Progenitor cell of endocrine pancreas (in vitro differentiated cells): ENCODE results near the gene FLVCR1. TPM values are rescaled to one million over a fixed set of nuclear protein-coding genes. Genes with fewer than 3 reads are reported as not detected.
A peak's percentile ranks its signal among the peaks of the same experiment; 100 is the strongest.

ENCODE experiments used
- DNase-seq: peaks from one replicate; pipeline ENCODE4 v3.0.0; 2021; ENCODE audit warnings: low spot score; ENCODE audit not compliant: unreplicated experiment
- H3K27ac Mint-ChIP-seq: 2 replicates; pipeline ENCODE4 v1.8.0; 2021; ENCODE audit warnings: mild to moderate bottlenecking, moderate library complexity, mixed read lengths
- H3K27me3 Mint-ChIP-seq: 2 replicates; pipeline ENCODE4 v1.8.0; 2021; ENCODE audit warnings: mixed read lengths
- H3K36me3 Mint-ChIP-seq: 2 replicates; pipeline ENCODE4 v1.8.0; 2022; ENCODE audit warnings: mixed read lengths; ENCODE audit not compliant: insufficient read depth
- H3K4me1 Mint-ChIP-seq: 2 replicates; pipeline ENCODE4 v1.8.0; 2021; ENCODE audit warnings: low read depth, mixed read lengths
- H3K4me3 Mint-ChIP-seq: 2 replicates; pipeline ENCODE4 v1.8.0; 2021; ENCODE audit warnings: low read depth, mild to moderate bottlenecking, moderate library complexity, mixed read lengths
- H3K9me3 Mint-ChIP-seq: 2 replicates; pipeline ENCODE4 v1.8.0; 2021; ENCODE audit warnings: low read depth, mixed read lengths
- total RNA-seq: library from RNA; stranded (reverse); gene quantifications from 2 replicates; pipeline ENCODE4 v1.2.1, GENCODE V29; 2021
- TF ChIP-seq, protein P1 (sequence below): fragments of 200-600 bp; sonication (generic); IDR thresholded peaks from one replicate; pipeline ENCODE4 v1.5.0; 2021; ENCODE audit warnings: antibody characterized with exemption, mild to moderate bottlenecking; ENCODE audit not compliant: unreplicated experiment

FLVCR1 gene
- total RNA-seq, 1 donor from 2014 or later = 31.4 TPM

GRCh38 chr1:212864201-212864600, 6.1 kb downstream of the FLVCR1 start:
- Mint-ChIP-seq H3K4me3 (no peak overlapping the region), H3K4me1 (no peaks in the 10 kb centered on the region), H3K36me3 (peaks cover 15% of the 10 kb centered on the region), H3K27me3 (no peaks in the 10 kb centered on the region), H3K9me3 (no peaks in the 10 kb centered on the region), H3K27ac (no peak overlapping the region)
- no peak for DNase-seq
- TF ChIP-seq, protein P1, sequence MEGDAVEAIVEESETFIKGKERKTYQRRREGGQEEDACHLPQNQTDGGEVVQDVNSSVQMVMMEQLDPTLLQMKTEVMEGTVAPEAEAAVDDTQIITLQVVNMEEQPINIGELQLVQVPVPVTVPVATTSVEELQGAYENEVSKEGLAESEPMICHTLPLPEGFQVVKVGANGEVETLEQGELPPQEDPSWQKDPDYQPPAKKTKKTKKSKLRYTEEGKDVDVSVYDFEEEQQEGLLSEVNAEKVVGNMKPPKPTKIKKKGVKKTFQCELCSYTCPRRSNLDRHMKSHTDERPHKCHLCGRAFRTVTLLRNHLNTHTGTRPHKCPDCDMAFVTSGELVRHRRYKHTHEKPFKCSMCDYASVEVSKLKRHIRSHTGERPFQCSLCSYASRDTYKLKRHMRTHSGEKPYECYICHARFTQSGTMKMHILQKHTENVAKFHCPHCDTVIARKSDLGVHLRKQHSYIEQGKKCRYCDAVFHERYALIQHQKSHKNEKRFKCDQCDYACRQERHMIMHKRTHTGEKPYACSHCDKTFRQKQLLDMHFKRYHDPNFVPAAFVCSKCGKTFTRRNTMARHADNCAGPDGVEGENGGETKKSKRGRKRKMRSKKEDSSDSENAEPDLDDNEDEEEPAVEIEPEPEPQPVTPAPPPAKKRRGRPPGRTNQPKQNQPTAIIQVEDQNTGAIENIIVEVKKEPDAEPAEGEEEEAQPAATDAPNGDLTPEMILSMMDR = no peak

DNA sequence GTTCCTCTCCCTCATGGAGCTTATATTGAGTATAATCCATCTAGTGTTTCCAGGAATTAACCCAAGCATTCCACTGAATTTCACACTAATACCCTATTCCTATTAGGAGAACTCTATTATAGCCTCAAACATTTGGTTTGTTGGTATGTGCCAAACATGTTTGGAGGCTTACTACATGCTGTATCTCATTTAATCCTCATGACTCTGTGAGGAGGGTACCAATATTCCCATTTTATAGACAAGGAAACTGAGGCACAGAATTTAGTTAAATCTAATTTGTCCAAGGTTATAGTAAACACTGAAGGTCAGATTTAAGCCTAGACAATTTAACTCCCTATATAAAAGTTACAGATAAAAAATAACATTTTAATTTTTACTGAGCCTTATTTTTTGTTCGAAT, 9.1 kb downstream of the FLVCR1 start:
- no peak for DNase-seq
- TF ChIP-seq, protein P1 = no peak
- H3K4me1 Mint-ChIP-seq = no peaks in the 10 kb centered on the region
- no peak overlapping the region for H3K4me3 Mint-ChIP-seq
- H3K36me3 Mint-ChIP-seq = peaks cover 17% of the 10 kb centered on the region
- H3K27me3 Mint-ChIP-seq = no peaks in the 10 kb centered on the region
- H3K9me3 Mint-ChIP-seq = no peaks in the 10 kb centered on the region
- no peak overlapping the region for H3K27ac Mint-ChIP-seq

DNA sequence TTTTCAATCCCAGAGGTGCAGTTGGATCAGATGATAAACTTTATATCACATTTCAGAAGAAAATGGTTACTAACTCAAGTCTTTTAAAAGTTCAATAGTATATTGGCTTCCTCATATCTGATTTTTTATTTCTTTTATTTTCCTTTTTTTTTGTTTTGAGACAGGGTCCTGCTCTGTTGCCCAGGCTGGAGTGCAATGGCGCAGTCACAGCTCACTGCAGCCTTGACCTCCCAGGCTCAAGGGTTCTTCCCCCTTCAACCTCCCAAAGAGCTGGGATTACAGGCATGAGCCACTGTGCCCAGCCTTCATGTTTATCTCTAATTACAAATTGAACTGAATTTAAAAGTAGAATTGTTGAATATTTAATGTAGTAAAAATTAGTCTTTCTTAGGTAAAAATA, 13.9 kb downstream of the FLVCR1 start:
- H3K4me3 Mint-ChIP-seq = no peak overlapping the region
- H3K27ac Mint-ChIP-seq = no peak overlapping the region
- TF ChIP-seq, protein P1 = no peak

DNA sequence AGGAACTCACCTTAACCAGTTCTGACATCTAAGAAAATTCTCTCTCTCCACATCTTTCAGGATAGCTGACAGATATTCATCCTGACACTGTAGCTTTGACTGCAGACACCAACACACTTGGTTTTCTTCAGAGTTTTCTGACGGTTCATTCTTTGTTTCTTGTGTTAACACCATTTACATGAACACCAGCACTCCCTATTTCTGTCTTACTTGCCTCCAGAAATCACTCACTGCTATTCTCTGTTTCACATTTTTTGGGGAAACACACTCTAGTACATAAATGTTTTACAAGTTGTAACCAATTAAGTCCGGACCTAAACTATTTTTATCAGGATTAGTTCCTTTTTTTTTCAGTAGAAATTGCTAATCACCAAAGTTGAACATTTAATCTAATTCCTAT, 15.4 kb downstream of the FLVCR1 start:
- Mint-ChIP-seq H3K4me3 (no peak overlapping the region), H3K27me3 (no peaks in the 10 kb centered on the region), H3K27ac (peak overlapping the region; percentile 42), H3K36me3 (peaks cover 27% of the 10 kb centered on the region), H3K9me3 (no peaks in the 10 kb centered on the region), H3K4me1 (peaks cover 2% of the 10 kb centered on the region)
- DNase-seq = no peak
- TF ChIP-seq, protein P1 = no peak

More for the DNA sequence above, 13.9 kb downstream of the FLVCR1 start:
- H3K27me3 Mint-ChIP-seq = no peaks in the 10 kb centered on the region
- no peaks in the 10 kb centered on the region for H3K4me1 Mint-ChIP-seq
- H3K36me3 Mint-ChIP-seq = peaks cover 23% of the 10 kb centered on the region
- no peaks in the 10 kb centered on the region for H3K9me3 Mint-ChIP-seq
- no peak for DNase-seq

- peaks cover 2% of the 10 kb centered on the region for H3K4me1 Mint-ChIP-seq
- H3K9me3 Mint-ChIP-seq = no peaks in the 10 kb centered on the region
- no peaks in the 10 kb centered on the region for H3K27me3 Mint-ChIP-seq
- TF ChIP-seq, protein P1 = no peak
- peaks cover 24% of the 10 kb centered on the region for H3K36me3 Mint-ChIP-seq
- no peak for DNase-seq
- no peak overlapping the region for H3K4me3 Mint-ChIP-seq
- H3K27ac Mint-ChIP-seq = no peak overlapping the region
These were observed 20.3 kb downstream of the FLVCR1 start for GRCh38 chr1:212878418-212878817.
